ENCODE data around the gene OR14I1.

OR14I1 gene

GRCh38 chr1:248710305-248710900, 7.8 kb upstream of the OR14I1 start:
- H3K18ac ChIP-seq (ENCODE audit: low read length) = no peak overlapping the region
- no peak overlapping the region for H3K14ac ChIP-seq (ENCODE audit: low read length)
- no peak overlapping the region for H2BK12ac ChIP-seq (ENCODE audit: low read length)
- H2BK120ac ChIP-seq (ENCODE audit: low read depth, low read length) = no peak overlapping the region
- H3K4me3 ChIP-seq (ENCODE audit: low read length in 2 of 2) = no peak overlapping the region
- H2BK5ac ChIP-seq (ENCODE audit: low read length) = no peak overlapping the region
- H2AK5ac ChIP-seq (ENCODE audit: low read depth, low read length) = no peak overlapping the region
- WGBS, 2 donors (ENCODE audit: extremely low coverage in 2 of 2, insufficient read length in 2 of 2, insufficient replicate concordance in 1 of 2) = no CpG with 5 or more reads among the region's 4 CpGs
- no peaks in the 10 kb centered on the region for H3K79me1 ChIP-seq (ENCODE audit: low read depth, low read length)
- no peak overlapping the region for H3K27ac ChIP-seq (replicated peaks; ENCODE audit: low read length)
- H4K91ac ChIP-seq (ENCODE audit: low read depth, low read length, poor library complexity) = no peak overlapping the region
- H2AFZ ChIP-seq (ENCODE audit: low read length) = no peak overlapping the region
- H3K4me1 ChIP-seq (ENCODE audit: control insufficient read depth in 2 of 2, insufficient read depth in 1 of 2, low read depth in 1 of 2, low read length in 2 of 2) = no peaks in the 10 kb centered on the region
- H3K23ac ChIP-seq (ENCODE audit: low read depth, low read length, poor library complexity) = no peak overlapping the region
- H3K4me2 ChIP-seq (ENCODE audit: insufficient read depth, low read length, poor library complexity, severe bottlenecking) = no peak overlapping the region
- H3K27me3 ChIP-seq (ENCODE audit: control insufficient read depth in 3 of 3, insufficient read depth in 3 of 3, low read depth in 1 of 3, low read length in 3 of 3) = no peaks in the 10 kb centered on the region
- H3K36me3 ChIP-seq (replicated peaks in 1 of 2; ENCODE audit: control insufficient read depth in 2 of 2, insufficient read depth in 2 of 2, low read length in 2 of 2) = no peaks in the 10 kb centered on the region
- H3K4ac ChIP-seq (ENCODE audit: low read length) = no peak overlapping the region
- H3K9me3 ChIP-seq (replicated peaks in 1 of 2; ENCODE audit: control insufficient read depth in 2 of 2, insufficient read depth in 1 of 2, low read depth in 1 of 2, low read length in 2 of 2) = peaks cover 10 to 25% of the 10 kb centered on the region in 2 donors
- no peak for DNase-seq (ENCODE audit: low spot score)
- H2BK15ac ChIP-seq (ENCODE audit: low read length) = no peak overlapping the region
- H4K8ac ChIP-seq (ENCODE audit: low read depth, low read length) = no peak overlapping the region
- no peak overlapping the region for H3K9ac ChIP-seq (ENCODE audit: low read depth, low read length, poor library complexity)

- H2BK120ac ChIP-seq (ENCODE audit: low read depth, low read length) = no peak overlapping the region
- no peak overlapping the region for H2BK12ac ChIP-seq (ENCODE audit: low read length)
- H3K36me3 ChIP-seq (replicated peaks in 1 of 2; ENCODE audit: control insufficient read depth in 2 of 2, insufficient read depth in 2 of 2, low read length in 2 of 2) = no peaks in the 10 kb centered on the region
- no peak overlapping the region for H2AK5ac ChIP-seq (ENCODE audit: low read depth, low read length)
- no peak overlapping the region for H2AFZ ChIP-seq (ENCODE audit: low read length)
- H3K27me3 ChIP-seq (ENCODE audit: control insufficient read depth in 3 of 3, insufficient read depth in 3 of 3, low read depth in 1 of 3, low read length in 3 of 3) = peaks cover 0 to 2% (median 0%) of the 10 kb centered on the region in 3 experiments
- no peak overlapping the region for H3K9ac ChIP-seq (ENCODE audit: low read depth, low read length, poor library complexity)
- no peak overlapping the region for H3K4me3 ChIP-seq (ENCODE audit: low read length in 2 of 2)
- no peak overlapping the region for H4K91ac ChIP-seq (ENCODE audit: low read depth, low read length, poor library complexity)
- no peak overlapping the region for H3K27ac ChIP-seq (replicated peaks; ENCODE audit: low read length)
- no peak overlapping the region for H3K18ac ChIP-seq (ENCODE audit: low read length)
- no peak overlapping the region for H3K4ac ChIP-seq (ENCODE audit: low read length)
- no peaks in the 10 kb centered on the region for H3K4me1 ChIP-seq (ENCODE audit: control insufficient read depth in 2 of 2, insufficient read depth in 1 of 2, low read depth in 1 of 2, low read length in 2 of 2)
- no peak for DNase-seq (ENCODE audit: low spot score)
- WGBS, 2 donors (ENCODE audit: extremely low coverage in 2 of 2, insufficient read length in 2 of 2, insufficient replicate concordance in 1 of 2) = no CpG with 5 or more reads among the region's 2 CpGs
- H4K8ac ChIP-seq (ENCODE audit: low read depth, low read length) = no peak overlapping the region
- H3K4me2 ChIP-seq (ENCODE audit: insufficient read depth, low read length, poor library complexity, severe bottlenecking) = no peak overlapping the region
- no peak overlapping the region for H2BK15ac ChIP-seq (ENCODE audit: low read length)
- no peak overlapping the region for H2BK5ac ChIP-seq (ENCODE audit: low read length)
- peaks cover 0 to 18% of the 10 kb centered on the region in 2 donors for H3K9me3 ChIP-seq (replicated peaks in 1 of 2; ENCODE audit: control insufficient read depth in 2 of 2, insufficient read depth in 1 of 2, low read depth in 1 of 2, low read length in 2 of 2)
- H3K23ac ChIP-seq (ENCODE audit: low read depth, low read length, poor library complexity) = no peak overlapping the region
- H3K79me1 ChIP-seq (ENCODE audit: low read depth, low read length) = no peaks in the 10 kb centered on the region
- no peak overlapping the region for H3K14ac ChIP-seq (ENCODE audit: low read length)
Measured at GRCh38 chr1:248704606-248705005, 2.0 kb upstream of the OR14I1 start.

GRCh38 chr1:248703674-248704073, 1.1 kb upstream of the OR14I1 start:
- Histone ChIP-seq H3K18ac (ENCODE audit: low read length) (no peak overlapping the region), H3K4me1 (ENCODE audit: control insufficient read depth in 2 of 2, insufficient read depth in 1 of 2, low read depth in 1 of 2, low read length in 2 of 2) (no peaks in the 10 kb centered on the region), H3K9ac (ENCODE audit: low read depth, low read length, poor library complexity) (no peak overlapping the region), H3K4me3 (ENCODE audit: low read length in 2 of 2) (no peak overlapping the region), H4K91ac (ENCODE audit: low read depth, low read length, poor library complexity) (no peak overlapping the region), H2BK5ac (ENCODE audit: low read length) (no peak overlapping the region), H2BK120ac (ENCODE audit: low read depth, low read length) (no peak overlapping the region), H3K79me1 (ENCODE audit: low read depth, low read length) (no peaks in the 10 kb centered on the region), H3K23ac (ENCODE audit: low read depth, low read length, poor library complexity) (no peak overlapping the region), H2AK5ac (ENCODE audit: low read depth, low read length) (no peak overlapping the region), H2BK15ac (ENCODE audit: low read length) (no peak overlapping the region), H2AFZ (ENCODE audit: low read length) (no peak overlapping the region), H3K9me3 (replicated peaks in 1 of 2; ENCODE audit: control insufficient read depth in 2 of 2, insufficient read depth in 1 of 2, low read depth in 1 of 2, low read length in 2 of 2) (peaks cover 0 to 18% of the 10 kb centered on the region in 2 donors), H3K27me3 (ENCODE audit: control insufficient read depth in 3 of 3, insufficient read depth in 3 of 3, low read depth in 1 of 3, low read length in 3 of 3) (peaks cover 0 to 2% (median 0%) of the 10 kb centered on the region in 3 experiments), H2BK12ac (ENCODE audit: low read length) (no peak overlapping the region), H3K27ac (replicated peaks; ENCODE audit: low read length) (no peak overlapping the region), H3K14ac (ENCODE audit: low read length) (no peak overlapping the region), H3K36me3 (replicated peaks in 1 of 2; ENCODE audit: control insufficient read depth in 2 of 2, insufficient read depth in 2 of 2, low read length in 2 of 2) (no peaks in the 10 kb centered on the region), H3K4ac (ENCODE audit: low read length) (no peak overlapping the region), H3K4me2 (ENCODE audit: insufficient read depth, low read length, poor library complexity, severe bottlenecking) (no peak overlapping the region), H4K8ac (ENCODE audit: low read depth, low read length) (no peak overlapping the region)
- WGBS, 2 donors (ENCODE audit: extremely low coverage in 2 of 2, insufficient read length in 2 of 2, insufficient replicate concordance in 1 of 2) = no CpG with 5 or more reads among the region's 2 CpGs
- no peak for DNase-seq (ENCODE audit: low spot score)

- Histone ChIP-seq H3K9ac (ENCODE audit: low read depth, low read length, poor library complexity) (no peak overlapping the region), H2BK15ac (ENCODE audit: low read length) (no peak overlapping the region), H3K36me3 (replicated peaks in 1 of 2; ENCODE audit: control insufficient read depth in 2 of 2, insufficient read depth in 2 of 2, low read length in 2 of 2) (no peaks in the 10 kb centered on the region), H2BK120ac (ENCODE audit: low read depth, low read length) (no peak overlapping the region), H3K27ac (replicated peaks; ENCODE audit: low read length) (no peak overlapping the region), H3K27me3 (ENCODE audit: control insufficient read depth in 3 of 3, insufficient read depth in 3 of 3, low read depth in 1 of 3, low read length in 3 of 3) (peaks cover 0 to 2% (median 0%) of the 10 kb centered on the region in 3 experiments), H3K18ac (ENCODE audit: low read length) (no peak overlapping the region), H2BK12ac (ENCODE audit: low read length) (no peak overlapping the region), H3K23ac (ENCODE audit: low read depth, low read length, poor library complexity) (no peak overlapping the region), H3K79me1 (ENCODE audit: low read depth, low read length) (no peaks in the 10 kb centered on the region), H4K91ac (ENCODE audit: low read depth, low read length, poor library complexity) (no peak overlapping the region), H3K4me1 (ENCODE audit: control insufficient read depth in 2 of 2, insufficient read depth in 1 of 2, low read depth in 1 of 2, low read length in 2 of 2) (no peaks in the 10 kb centered on the region), H3K4me2 (ENCODE audit: insufficient read depth, low read length, poor library complexity, severe bottlenecking) (no peak overlapping the region), H4K8ac (ENCODE audit: low read depth, low read length) (no peak overlapping the region), H2AK5ac (ENCODE audit: low read depth, low read length) (no peak overlapping the region), H2BK5ac (ENCODE audit: low read length) (no peak overlapping the region), H3K4me3 (ENCODE audit: low read length in 2 of 2) (no peak overlapping the region), H3K14ac (ENCODE audit: low read length) (no peak overlapping the region), H3K4ac (ENCODE audit: low read length) (no peak overlapping the region), H3K9me3 (replicated peaks in 1 of 2; ENCODE audit: control insufficient read depth in 2 of 2, insufficient read depth in 1 of 2, low read depth in 1 of 2, low read length in 2 of 2) (peaks cover 0 to 25% of the 10 kb centered on the region in 2 donors), H2AFZ (ENCODE audit: low read length) (no peak overlapping the region)
- no peak for DNase-seq (ENCODE audit: low spot score)
- WGBS, 2 donors (ENCODE audit: extremely low coverage in 2 of 2, insufficient read length in 2 of 2, insufficient replicate concordance in 1 of 2) = no CpG with 5 or more reads among the region's 1 CpG
Measured at GRCh38 chr1:248699099-248699498, 3.5 kb downstream of the OR14I1 start.
